HAP-1 (cell line): ENCODE data around the gene ZNF764.
"Not testable (repeated sequence)": the region's sequence is repeated elsewhere in the genome, so short reads cannot be mapped to it uniquely, and the experiment has no call there.

Experiments
- DNase-seq, 2 experiments: peaks; one replicate each; pipeline ENCODE4 v3.0.0-alpha.2; 2016 to 2020; ENCODE audit warnings: low spot score in 2 of 2
- H3K27me3 ChIP-seq: fragments of 250-450 bp; sonication (Bioruptor Pico); 2 replicates; pipeline ENCODE4 v1.5.1; 2020; ENCODE audit warnings: low read depth, mild to moderate bottlenecking, moderate library complexity
- H3K36me3 ChIP-seq: fragments of 250-450 bp; sonication (Bioruptor Pico); replicated peaks from 2 replicates; pipeline ENCODE4 v1.5.1; 2020; ENCODE audit warnings: mild to moderate bottlenecking
- H3K4me1 ChIP-seq: fragments of 250-450 bp; sonication (Bioruptor Pico); 2 replicates; pipeline ENCODE4 v1.5.1; 2020; ENCODE audit warnings: mild to moderate bottlenecking
- H3K4me3 ChIP-seq: fragments of 250-450 bp; sonication (Bioruptor Pico); 2 replicates; pipeline ENCODE4 v1.5.1; 2020; ENCODE audit warnings: mild to moderate bottlenecking, moderate library complexity
- H3K9me3 ChIP-seq: fragments of 250-450 bp; sonication (Bioruptor Pico); 2 replicates; pipeline ENCODE4 v1.5.1; 2020; ENCODE audit warnings: mild to moderate bottlenecking, moderate library complexity
- in situ Hi-C: fragments of 300-500 bp; cut with MboI; formaldehyde crosslinking; loops from 3 replicates; pipeline ENCODE4 v1.14.3; 2020; ENCODE audit warnings: low sequenced_read_pairs, inconsistent platforms, mixed read lengths

ZNF764 gene

DNA sequence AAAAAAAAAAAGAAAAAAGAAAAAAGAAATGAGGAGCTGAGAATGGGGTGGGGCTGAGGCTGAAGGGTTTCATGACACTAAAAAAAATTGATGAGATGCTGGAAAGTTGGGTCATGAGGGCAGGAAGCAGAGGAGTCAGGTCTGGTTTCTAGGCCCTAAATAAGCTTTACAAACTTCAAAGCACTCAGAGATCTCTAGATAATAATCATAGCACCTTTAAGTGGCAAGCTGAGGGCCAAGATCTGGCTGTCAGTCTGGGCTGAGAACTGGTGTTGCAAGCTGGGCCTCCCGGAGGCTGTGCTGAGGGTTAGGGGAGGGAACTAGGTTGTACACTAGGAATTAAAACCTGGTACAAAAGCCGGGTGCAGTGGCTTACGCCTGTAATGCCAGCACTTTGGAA is 6.4 kb downstream of the ZNF764 start:
- H3K36me3 ChIP-seq, result peaks cover 24% of the 10 kb centered on the region
- DNase-seq, result no peak
- H3K4me3 ChIP-seq, result no peak overlapping the region
- in situ Hi-C loops, result no loop called here
- H3K27me3 ChIP-seq, result no peaks in the 10 kb centered on the region
- no peaks in the 10 kb centered on the region; the same call in 1 of the 2 replicates for H3K4me1 ChIP-seq
- no peaks in the 10 kb centered on the region for H3K9me3 ChIP-seq

DNA sequence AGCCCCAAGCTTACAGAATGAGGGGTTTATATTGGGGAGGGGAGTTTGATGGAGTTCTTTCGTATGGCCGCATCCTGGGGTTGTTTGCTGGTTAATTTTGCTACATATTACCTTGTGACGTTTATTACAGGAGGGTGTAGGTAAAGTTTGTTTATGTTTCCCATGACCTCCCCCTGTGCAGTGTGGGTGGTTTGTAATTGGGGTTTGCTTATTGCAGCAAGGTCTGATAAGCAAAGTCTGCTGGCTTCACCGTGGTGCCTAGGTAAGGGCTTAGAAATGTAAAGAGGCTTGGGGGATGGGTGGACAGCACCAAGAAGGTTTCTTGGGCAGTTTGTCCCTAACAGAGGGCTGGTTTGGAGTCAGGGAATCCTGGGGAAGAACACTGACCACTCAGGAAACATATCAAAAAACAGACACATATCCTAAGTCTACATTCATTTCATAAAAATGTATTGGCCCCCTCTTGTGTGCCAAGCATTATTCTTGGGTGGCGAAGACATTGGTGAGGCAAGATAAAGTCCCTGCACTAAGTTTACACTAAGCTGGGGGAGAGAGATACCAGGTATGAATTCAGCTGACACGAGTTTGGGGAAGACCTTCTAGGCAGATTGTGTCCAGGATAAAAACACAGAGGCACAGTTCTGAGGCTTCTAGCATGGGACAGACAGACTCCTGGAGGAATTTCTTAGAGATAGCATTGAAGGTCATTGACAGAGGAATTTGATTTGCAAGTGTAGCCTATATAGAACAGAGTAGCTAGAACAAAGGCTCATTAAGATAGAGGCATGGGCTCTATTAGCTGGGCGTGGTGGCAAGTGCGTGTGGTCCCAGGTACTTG is 9.5 kb downstream of the ZNF764 start:
- Histone ChIP-seq H3K4me3 (no peak overlapping the region), H3K36me3 (peaks cover under 1% of the 10 kb centered on the region; the same call in 1 of the 2 replicates), H3K9me3 (no peaks in the 10 kb centered on the region), H3K4me1 (no peaks in the 10 kb centered on the region; the same call in 1 of the 2 replicates), H3K27me3 (no peaks in the 10 kb centered on the region)
- in situ Hi-C loops, result no loop called here
- DNase-seq, result no peak

DNA sequence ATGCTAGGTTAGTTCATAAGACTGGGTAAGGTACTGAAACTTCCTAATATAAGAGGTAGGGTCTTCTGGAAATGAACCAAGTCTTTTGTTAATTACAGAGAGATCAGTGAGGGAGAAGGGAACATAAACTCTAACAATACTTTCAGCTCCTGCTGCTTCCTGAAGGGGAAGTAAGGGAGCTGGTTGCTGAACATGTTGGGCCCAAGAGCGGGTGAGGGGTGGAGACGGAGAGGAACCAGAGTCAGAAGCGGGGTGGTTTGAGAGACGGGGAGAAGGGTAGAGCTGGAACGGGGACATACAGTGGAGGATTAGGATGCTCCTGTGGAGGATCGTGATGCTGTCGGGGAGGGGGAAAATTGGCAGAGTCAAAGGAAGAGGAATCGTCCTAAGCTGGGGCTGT is 12.1 kb downstream of the ZNF764 start:
- Histone ChIP-seq H3K27me3 (no peaks in the 10 kb centered on the region), H3K36me3 (no peaks in the 10 kb centered on the region), H3K9me3 (no peaks in the 10 kb centered on the region), H3K4me1 (no peaks in the 10 kb centered on the region; the same call in 1 of the 2 replicates), H3K4me3 (no peak overlapping the region)
- in situ Hi-C loops, result no loop called here
- no peak for DNase-seq

DNA sequence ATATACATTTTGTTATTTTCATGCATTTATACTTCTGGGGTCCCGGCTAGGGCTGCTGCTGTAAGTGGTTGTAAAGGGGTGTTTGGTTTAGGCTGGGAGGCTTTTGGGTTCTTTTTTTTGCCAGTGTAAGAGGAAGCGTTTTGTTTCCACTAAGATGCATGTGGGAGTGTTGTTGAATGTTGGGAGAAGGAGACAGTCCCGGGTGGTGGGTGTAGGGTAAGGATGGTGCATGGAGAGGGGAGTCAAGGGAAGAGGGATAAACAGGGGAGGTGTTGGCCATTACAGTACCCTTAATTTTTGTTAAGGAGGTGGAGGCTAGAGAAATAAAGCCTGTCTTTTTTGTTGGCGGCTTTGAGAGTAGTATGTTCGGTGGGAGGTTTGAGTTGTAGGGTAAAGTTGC is 15.1 kb downstream of the ZNF764 start:
- Histone ChIP-seq H3K4me1 (no peaks in the 10 kb centered on the region), H3K9me3 (no peaks in the 10 kb centered on the region), H3K36me3 (no peaks in the 10 kb centered on the region), H3K27me3 (no peaks in the 10 kb centered on the region), H3K4me3 (no peak overlapping the region)
- no peak for DNase-seq
- in situ Hi-C loops, result no loop called here

DNA sequence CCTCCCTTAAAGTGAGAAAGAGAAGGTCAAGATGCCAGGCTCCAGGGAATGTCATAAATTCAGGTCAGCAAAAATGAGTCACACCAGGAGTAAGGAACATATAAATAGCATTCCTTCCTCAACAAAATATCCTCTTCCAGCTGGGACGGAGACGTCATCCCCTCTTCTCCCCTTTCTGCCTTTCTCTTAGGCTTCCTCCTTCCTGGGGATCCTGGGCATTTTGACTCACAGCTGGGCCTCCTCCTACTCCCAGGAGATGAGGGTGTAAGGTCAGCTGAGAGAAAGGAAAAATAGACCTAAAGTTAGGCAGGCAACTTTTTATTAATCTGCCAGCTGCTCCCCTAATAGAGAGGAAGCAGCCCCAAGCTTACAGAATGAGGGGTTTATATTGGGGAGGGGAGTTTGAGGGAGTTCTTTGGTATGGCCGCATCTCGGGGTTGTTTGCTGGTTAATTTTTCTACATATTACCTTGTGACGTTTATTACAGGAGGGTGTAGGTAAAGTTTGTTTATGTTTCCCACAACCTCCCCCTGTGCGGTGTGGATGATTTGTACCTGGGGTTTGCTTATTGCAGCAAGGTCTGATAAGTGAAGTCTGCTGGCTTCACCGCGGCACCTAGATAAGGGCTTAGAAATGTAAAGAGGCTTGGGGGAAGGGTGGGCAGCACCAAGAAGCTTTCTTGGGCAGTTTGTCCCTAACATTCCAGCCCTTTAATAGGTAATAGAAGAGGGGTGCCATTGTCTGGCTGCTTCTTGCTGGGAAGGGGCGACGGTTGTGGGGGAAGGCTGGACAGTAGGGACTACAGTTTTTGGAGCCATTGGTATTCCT is 16.5 kb downstream of the ZNF764 start:
- H3K4me3 ChIP-seq, result no peak overlapping the region
- no peaks in the 10 kb centered on the region for H3K27me3 ChIP-seq
- H3K4me1 ChIP-seq, result no peaks in the 10 kb centered on the region
- no peaks in the 10 kb centered on the region for H3K9me3 ChIP-seq
- DNase-seq, result no peak
- in situ Hi-C loops, result no loop called here
- H3K36me3 ChIP-seq, result no peaks in the 10 kb centered on the region; the same call in 1 of the 2 replicates

DNA sequence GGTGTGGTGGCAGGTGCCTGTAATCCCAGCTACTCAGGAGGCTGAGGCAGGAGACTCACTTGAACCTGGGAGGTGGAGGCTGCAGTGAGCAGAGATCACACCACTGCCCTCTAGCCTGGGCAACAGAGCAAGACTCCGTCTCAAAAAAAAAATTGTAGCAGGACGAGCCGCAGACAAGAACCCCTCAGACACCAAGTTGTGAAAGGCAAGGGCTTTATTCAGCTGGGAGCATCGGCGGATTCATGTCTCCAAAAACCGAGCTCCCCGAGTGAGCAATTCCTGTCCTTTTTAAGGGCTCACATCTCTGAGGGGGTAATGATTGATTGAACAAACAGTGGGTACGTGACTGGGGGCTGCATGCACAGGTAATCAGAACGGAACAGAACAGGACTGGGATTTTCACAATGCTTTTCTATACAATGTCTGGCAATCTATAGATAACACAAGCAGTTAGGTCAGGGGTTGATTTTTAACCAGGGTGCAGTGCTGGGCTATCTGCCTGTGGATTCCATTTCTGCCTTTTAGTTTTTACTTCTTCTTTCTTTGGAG is 17.2 kb downstream of the ZNF764 start:
- H3K9me3 ChIP-seq, in situ Hi-C loops, H3K36me3 ChIP-seq, DNase-seq, H3K27me3 ChIP-seq, H3K4me3 ChIP-seq, H3K4me1 ChIP-seq: not testable (repeated sequence)

DNA sequence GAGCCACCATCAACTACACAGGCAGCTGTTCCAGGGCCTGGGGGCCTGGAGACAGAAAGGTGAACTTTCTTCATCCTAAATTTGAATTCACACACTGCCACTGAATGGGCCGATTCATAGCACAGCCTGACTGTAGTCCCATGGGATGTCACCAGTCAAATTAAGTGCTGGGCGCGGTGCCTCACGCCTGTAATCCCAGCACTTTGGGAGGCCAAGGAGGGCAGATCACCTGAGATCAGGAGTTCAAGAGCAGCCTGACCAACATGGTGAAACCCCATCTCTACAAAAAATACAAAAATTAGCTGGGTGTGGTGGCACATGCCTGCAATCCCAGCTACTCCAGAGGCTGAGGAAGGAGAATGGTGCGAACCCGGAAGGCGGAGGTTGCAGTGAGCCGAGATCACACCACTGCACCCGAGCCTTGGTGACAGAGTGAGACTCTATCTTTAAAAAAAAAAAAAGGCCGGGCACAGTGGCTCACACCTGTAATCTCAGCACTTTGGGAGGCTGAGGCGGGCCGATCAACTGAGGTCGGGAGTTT is 18.1 kb downstream of the ZNF764 start:
- DNase-seq, H3K36me3 ChIP-seq, in situ Hi-C loops, H3K27me3 ChIP-seq, H3K9me3 ChIP-seq, H3K4me3 ChIP-seq: not testable (repeated sequence)
- H3K4me1 ChIP-seq, result peaks cover 11% of the 10 kb centered on the region

DNA sequence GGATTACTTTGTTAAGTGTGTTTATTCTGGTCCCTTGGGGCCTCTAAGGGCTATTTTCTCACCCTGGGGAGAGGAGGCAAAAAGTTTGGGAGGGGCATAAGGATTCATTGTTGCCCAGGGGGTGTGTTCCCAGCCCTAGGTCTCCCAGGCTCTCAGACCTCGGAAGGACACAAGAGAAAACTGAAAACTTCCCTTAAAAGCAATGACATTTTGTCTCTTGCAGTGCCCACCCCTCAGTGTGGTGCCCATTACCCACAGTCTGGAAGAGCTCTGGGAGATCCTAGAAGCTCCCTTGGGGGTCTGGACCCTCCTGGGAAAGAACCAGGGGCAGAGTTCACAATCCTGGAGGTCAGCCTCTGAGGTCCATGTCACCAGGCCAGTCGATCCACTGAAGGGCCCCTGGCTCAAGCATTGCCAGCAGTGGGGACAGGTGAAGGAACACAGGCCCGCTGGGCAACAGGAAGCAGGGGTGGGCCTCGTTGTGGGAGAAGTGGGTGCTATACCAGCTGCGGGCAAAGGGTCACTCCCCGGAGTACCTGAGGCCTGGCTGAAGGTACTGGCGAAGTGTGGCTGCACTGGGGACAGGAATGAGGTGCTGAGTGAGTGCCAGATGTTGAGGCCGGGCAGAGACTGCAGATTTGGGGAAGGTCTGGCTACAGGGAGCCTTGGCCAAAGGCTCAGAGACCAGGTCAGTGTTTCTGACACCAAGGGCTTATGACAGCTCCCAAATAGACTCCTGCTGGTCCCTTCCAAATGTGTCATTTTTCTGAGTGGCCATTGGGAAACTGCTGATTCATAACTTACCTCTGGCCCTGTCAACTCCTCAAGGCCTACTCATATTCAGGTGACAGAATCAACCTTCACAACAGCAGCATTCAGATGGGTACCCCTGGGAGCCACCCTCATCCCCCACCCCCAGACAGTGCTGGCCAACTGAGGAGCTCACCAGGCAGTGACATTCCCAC is 18.9 kb downstream of the ZNF764 start:
- Histone ChIP-seq H3K36me3 (no peaks in the 10 kb centered on the region; the same call in 1 of the 2 replicates), H3K27me3 (no peaks in the 10 kb centered on the region), H3K4me3 (no peak overlapping the region), H3K9me3 (no peaks in the 10 kb centered on the region), H3K4me1 (peaks cover 15% of the 10 kb centered on the region)
- DNase-seq, result no peak
- in situ Hi-C loops, result no loop called here

DNA sequence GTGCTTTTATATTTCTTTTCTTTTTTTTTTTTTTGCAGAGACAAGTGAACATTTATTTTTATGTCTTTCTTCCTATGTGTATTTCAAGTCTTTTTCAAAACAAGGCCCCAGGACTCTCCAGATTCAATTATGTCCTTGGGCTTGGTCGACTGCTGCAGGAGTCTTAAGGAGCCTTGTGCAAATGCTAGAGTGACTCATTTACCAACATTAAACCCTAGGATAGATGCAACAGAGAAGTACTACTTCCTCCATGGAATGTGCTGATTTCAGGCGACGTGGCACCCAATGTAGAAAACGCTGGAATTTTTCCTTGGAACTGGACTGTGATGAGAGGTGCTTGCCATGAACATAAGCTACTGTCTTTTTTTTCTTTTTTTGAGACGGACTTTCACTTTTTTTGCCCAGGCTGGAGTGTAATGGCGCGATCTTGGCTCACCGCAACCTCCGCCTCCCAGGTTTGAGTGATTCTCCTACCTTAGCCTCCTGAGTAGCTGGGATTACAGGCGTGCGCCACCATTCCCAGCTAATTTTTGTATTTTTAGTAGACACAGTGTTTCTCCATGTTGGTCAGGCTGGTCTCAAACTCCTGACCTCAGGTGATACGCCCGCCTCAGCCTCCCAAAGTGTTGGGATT is 21.7 kb downstream of the ZNF764 start:
- H3K27me3 ChIP-seq, H3K4me3 ChIP-seq, DNase-seq, in situ Hi-C loops, H3K9me3 ChIP-seq: not testable (repeated sequence)
- peaks cover 23% of the 10 kb centered on the region for H3K4me1 ChIP-seq
- peaks cover 15% of the 10 kb centered on the region for H3K36me3 ChIP-seq

DNA sequence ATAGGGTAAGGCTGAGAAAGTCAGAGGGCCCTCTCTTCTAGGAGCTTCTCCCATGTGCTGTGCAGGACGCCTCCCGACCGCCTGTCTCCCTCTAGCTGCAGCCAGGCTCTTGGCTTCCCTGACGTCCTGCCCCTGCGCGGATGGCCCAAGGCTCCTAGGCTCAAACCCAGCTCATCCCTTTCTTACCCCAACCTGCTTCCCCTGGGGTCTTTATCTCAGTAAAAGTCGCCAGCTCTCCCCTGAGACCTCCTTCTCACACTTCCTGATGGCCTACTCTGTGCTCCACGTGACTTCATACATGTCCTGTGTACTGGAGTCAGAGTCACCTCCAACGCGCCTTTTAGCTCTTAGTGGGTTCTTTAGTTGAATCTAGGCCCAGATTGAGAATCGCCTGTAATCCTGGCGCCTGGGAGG is 22.4 kb downstream of the ZNF764 start:
- Histone ChIP-seq H3K4me3 (peak overlapping the region; percentile 52), H3K9me3 (no peaks in the 10 kb centered on the region), H3K4me1 (peaks cover 23% of the 10 kb centered on the region), H3K27me3 (no peaks in the 10 kb centered on the region), H3K36me3 (peaks cover 15% of the 10 kb centered on the region)
- peak; percentile 59 to 76 for DNase-seq
- in situ Hi-C loops, result no loop called here

DNA sequence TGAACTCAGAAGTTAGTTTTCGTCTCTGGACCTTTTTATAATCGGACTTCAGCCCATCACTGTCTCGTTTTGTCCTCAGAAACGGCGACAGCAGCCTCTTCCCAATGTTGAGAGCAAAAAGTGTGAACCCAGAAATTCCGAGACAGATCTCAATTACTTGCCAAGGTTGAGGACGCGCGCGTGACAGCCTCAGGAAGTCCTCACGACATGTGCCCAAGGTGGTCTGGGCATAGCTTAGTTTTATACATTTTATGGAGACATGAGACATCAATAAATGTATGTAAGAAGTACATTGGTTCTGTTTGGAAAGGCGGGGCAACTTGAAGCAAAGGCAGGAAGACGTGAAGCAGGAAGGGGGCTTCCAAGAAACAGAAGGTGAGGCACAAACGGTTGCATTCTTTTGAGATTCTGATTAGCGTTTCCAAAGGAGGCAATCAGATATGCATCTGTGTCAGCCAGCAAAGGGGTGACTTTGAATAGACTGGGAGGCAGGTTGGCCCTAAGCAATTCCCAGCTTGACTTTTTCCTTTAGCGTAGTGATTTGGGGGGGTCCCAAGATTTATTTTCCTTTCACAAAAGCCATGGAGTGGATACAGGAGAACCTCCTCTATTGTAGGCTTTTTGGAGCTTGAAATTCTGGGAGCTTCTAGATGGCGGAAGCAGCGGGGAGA is 22.9 kb downstream of the ZNF764 start:
- H3K36me3 ChIP-seq, result peaks cover 15% of the 10 kb centered on the region
- in situ Hi-C loops, result no loop called here
- H3K27me3 ChIP-seq, result no peaks in the 10 kb centered on the region
- peak in 1 of 2 experiments; percentile 41 for DNase-seq
- peaks cover 23% of the 10 kb centered on the region for H3K4me1 ChIP-seq
- peak overlapping the region; percentile 52 for H3K4me3 ChIP-seq
- H3K9me3 ChIP-seq, result no peaks in the 10 kb centered on the region
